OCI-LY1 (cell line): ENCODE data around the gene CFAP157.

Experiments
- H2AFZ ChIP-seq: fragments of 200-600 bp; sonication (generic), shearing (Covaris generic); 2 replicates; pipeline ENCODE4 v1.6.0; 2014; ENCODE audit warnings: antibody characterized with exemption, mild to moderate bottlenecking, low read length
- H3F3A ChIP-seq: fragments of 200-600 bp; sonication (generic), shearing (Covaris generic); 2 replicates; pipeline ENCODE4 v1.6.0; 2014; ENCODE audit warnings: mild to moderate bottlenecking, antibody characterized with exemption, low read length, moderate library complexity; ENCODE audit not compliant: insufficient read depth
- H3K27ac ChIP-seq: fragments of 200-600 bp; sonication (generic); 2 replicates; pipeline ENCODE4 v1.5.1; 2014; ENCODE audit warnings: low read length, mixed run types, mild to moderate bottlenecking, low read depth; ENCODE audit not compliant: poor library complexity, severe bottlenecking
- H3K27me3 ChIP-seq: fragments of 200-600 bp; sonication (generic); 2 replicates; pipeline ENCODE4 v1.6.0; 2014; ENCODE audit warnings: antibody characterized with exemption, mild to moderate bottlenecking, low read length, moderate library complexity; ENCODE audit not compliant: insufficient read depth
- H3K36me3 ChIP-seq: fragments of 200-600 bp; sonication (generic); 2 replicates; pipeline ENCODE4 v1.6.1; 2014; ENCODE audit warnings: mild to moderate bottlenecking, antibody characterized with exemption, low read length, moderate library complexity, mixed read lengths; ENCODE audit not compliant: insufficient read depth
- H3K4me1 ChIP-seq: fragments of 200-600 bp; sonication (generic); 2 replicates; pipeline ENCODE4 v1.5.1; 2014; ENCODE audit warnings: mild to moderate bottlenecking, low read length, moderate library complexity; ENCODE audit not compliant: insufficient read depth, severe bottlenecking
- H3K4me2 ChIP-seq: fragments of 200-600 bp; sonication (generic), shearing (Covaris generic); 2 replicates; pipeline ENCODE4 v1.6.1; 2014; ENCODE audit warnings: low read length
- H3K4me3 ChIP-seq: fragments of 200-600 bp; sonication (generic); 2 replicates; pipeline ENCODE4 v1.5.1; 2014; ENCODE audit warnings: low read length, low read depth, mild to moderate bottlenecking, mixed read lengths; ENCODE audit not compliant: poor library complexity, severe bottlenecking
- H3K79me2 ChIP-seq: fragments of 200-600 bp; shearing (Covaris generic); 2 replicates; pipeline ENCODE4 v1.6.1; 2016; ENCODE audit warnings: mixed run types, low read length, mixed read lengths; ENCODE audit not compliant: insufficient read depth
- H3K9ac ChIP-seq: fragments of 200-600 bp; sonication (generic), shearing (Covaris generic); 2 replicates; pipeline ENCODE4 v1.6.1; 2014; ENCODE audit warnings: mild to moderate bottlenecking, low read length, mixed read lengths
- H3K9me2 ChIP-seq: fragments of 200-600 bp; sonication (generic), shearing (Covaris generic); 2 replicates; pipeline ENCODE4 v1.6.1; 2014; ENCODE audit warnings: low read depth, mild to moderate bottlenecking, low read length, mixed read lengths
- H3K9me3 ChIP-seq: fragments of 200-600 bp; shearing (Covaris generic); 2 replicates; pipeline ENCODE4 v1.6.1; 2014; ENCODE audit warnings: low read length, mixed read lengths
- H4K20me1 ChIP-seq: fragments of 200-600 bp; sonication (generic), shearing (Covaris generic); 2 replicates; pipeline ENCODE4 v1.6.0; 2016; ENCODE audit warnings: mild to moderate bottlenecking, low read length; ENCODE audit not compliant: insufficient read depth
- EZH2 ChIP-seq: fragments of 200-600 bp; sonication (generic), shearing (Covaris generic); IDR thresholded peaks from 2 replicates; pipeline ENCODE4 v1.8.0; 2017; ENCODE audit warnings: borderline replicate concordance, mixed run types, mild to moderate bottlenecking, antibody characterized with exemption, low read length, moderate library complexity, mixed read lengths
- TF ChIP-seq, protein P1 (sequence below): fragments of 200-600 bp; sonication (generic), shearing (Covaris generic); IDR thresholded peaks from 2 replicates; pipeline ENCODE4 v1.5.1; 2017; ENCODE audit warnings: mild to moderate bottlenecking, antibody characterized with exemption, low read length, moderate library complexity, mixed read lengths

The CFAP157 gene

DNA sequence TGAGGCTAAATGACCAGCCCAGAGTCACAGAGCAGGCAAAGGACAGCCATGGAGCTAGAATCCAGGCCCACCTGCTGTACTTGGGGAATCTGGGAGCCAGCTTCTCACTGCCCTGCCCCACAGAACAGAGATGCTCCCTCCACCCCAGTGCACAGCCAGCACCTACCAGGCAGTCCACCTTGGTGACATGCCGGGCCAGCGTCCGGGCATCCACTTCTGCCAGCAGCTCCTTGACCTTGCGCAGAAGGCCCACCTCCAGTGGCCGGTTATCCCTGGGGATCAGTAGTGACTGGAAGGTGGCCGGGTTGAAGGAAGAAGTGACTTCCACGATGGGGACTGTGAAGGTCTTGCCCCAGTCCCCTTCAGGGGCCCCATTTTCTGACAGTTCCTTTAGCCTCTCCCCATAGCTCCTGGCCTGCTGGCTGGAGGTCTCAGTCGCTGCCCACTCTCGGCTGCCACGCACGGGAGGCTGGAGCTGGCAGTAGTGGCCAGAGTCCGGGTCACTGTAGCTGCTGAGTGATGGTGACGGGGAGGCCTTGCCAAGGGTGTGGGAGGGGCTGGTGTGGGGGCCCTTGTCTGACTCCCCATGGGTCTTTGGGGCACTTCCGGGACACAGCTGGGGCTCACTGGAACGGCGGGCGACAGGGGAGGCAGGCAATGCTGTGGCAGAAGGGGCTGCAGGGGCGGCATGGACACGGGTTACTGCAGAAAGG is 37.8 kb downstream of the CFAP157 start:
- H3K4me1 ChIP-seq = peaks cover 6% of the 10 kb centered on the region
- TF ChIP-seq, protein P1, sequence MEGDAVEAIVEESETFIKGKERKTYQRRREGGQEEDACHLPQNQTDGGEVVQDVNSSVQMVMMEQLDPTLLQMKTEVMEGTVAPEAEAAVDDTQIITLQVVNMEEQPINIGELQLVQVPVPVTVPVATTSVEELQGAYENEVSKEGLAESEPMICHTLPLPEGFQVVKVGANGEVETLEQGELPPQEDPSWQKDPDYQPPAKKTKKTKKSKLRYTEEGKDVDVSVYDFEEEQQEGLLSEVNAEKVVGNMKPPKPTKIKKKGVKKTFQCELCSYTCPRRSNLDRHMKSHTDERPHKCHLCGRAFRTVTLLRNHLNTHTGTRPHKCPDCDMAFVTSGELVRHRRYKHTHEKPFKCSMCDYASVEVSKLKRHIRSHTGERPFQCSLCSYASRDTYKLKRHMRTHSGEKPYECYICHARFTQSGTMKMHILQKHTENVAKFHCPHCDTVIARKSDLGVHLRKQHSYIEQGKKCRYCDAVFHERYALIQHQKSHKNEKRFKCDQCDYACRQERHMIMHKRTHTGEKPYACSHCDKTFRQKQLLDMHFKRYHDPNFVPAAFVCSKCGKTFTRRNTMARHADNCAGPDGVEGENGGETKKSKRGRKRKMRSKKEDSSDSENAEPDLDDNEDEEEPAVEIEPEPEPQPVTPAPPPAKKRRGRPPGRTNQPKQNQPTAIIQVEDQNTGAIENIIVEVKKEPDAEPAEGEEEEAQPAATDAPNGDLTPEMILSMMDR = no peak
- TF ChIP-seq EZH2 = no peak
- no peaks in the 10 kb centered on the region for H3K27me3 ChIP-seq
- no peak overlapping the region for H3K27ac ChIP-seq
- no peaks in the 10 kb centered on the region for H4K20me1 ChIP-seq
- H3K9me2 ChIP-seq = no peaks in the 10 kb centered on the region
- H3K9ac ChIP-seq = no peak overlapping the region
- peaks cover 13% of the 10 kb centered on the region for H3K36me3 ChIP-seq
- no peak overlapping the region for H2AFZ ChIP-seq
- H3K9me3 ChIP-seq = no peaks in the 10 kb centered on the region
- H3F3A ChIP-seq = no peaks in the 10 kb centered on the region
- H3K79me2 ChIP-seq = no peaks in the 10 kb centered on the region
- no peak overlapping the region for H3K4me2 ChIP-seq
- no peak overlapping the region for H3K4me3 ChIP-seq

DNA sequence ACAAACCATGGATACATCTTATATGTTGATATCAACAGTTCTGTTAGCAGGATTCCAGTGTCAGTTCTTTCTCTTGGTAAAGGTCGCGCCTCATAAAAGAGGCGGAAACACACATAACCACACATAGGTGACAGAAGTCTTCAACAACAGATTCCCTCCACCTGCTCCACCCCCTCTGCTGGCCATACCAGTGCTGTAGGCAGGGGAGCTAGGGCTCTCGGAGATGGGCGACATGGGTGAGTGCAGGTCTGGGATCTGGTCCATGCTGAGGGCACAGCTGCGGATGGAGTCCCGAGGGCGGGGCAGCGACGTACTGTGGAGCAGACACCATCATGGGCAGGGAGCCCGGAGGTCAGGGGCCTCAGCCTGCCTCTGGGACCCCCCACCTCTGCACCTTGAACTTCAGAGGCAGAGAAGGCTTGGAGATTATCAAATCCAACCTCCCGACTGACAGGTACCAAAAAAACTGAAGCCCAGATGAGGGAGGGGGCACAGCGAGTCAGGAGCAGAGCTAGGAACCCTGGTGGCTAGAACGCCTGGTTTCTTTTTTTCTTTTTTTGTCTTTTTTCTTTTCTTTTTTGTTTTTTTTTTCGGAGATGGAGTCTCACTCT is 40.3 kb downstream of the CFAP157 start:
- H3K9ac ChIP-seq = no peak overlapping the region
- no peak overlapping the region for H3K4me3 ChIP-seq
- H3F3A ChIP-seq = no peaks in the 10 kb centered on the region
- no peaks in the 10 kb centered on the region for H4K20me1 ChIP-seq
- H3K27me3 ChIP-seq = no peaks in the 10 kb centered on the region
- H3K4me1 ChIP-seq = no peaks in the 10 kb centered on the region
- no peak overlapping the region for H2AFZ ChIP-seq
- H3K79me2 ChIP-seq = no peaks in the 10 kb centered on the region
- no peak overlapping the region for H3K4me2 ChIP-seq
- peaks cover 12% of the 10 kb centered on the region for H3K36me3 ChIP-seq
- H3K27ac ChIP-seq = no peak overlapping the region
- H3K9me2 ChIP-seq = no peaks in the 10 kb centered on the region
- no peak for TF ChIP-seq EZH2
- TF ChIP-seq, protein P1 = no peak
- no peaks in the 10 kb centered on the region for H3K9me3 ChIP-seq

DNA sequence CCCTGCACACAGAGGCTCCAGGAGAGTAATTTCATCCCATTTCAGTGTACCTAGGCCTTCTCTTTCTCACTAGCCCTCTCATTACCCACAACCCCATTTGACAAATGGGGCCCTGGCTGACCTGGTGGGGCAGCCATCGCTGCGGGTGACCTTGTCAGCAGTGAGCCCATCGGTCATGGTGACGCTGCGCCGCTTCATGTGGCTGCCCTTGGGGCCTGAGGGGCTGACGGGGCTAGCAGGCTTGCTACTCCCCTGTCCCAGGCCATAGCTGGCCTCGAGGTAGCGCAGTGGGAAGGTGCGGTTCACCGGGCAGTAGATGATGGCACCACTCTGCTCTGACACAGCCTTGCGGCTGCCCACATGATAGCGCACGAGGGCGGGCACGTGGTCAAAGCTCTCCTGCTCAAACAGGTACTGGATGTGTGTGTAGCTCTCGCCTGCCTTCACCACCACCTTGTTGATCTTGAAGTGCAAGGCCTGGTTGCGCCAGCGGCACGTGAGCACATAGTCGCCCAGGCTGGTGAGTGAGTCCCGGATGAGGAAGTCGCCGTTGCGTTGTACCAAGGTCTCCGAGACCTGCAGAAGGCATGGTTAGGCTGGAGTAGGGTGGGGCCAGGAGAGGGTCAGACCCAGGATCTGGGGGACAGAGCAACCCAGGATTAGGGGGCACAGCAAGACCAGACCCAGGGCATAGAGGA is 42.5 kb downstream of the CFAP157 start:
- H3K79me2 ChIP-seq = no peaks in the 10 kb centered on the region
- H3K9ac ChIP-seq = no peak overlapping the region
- peaks cover 12% of the 10 kb centered on the region for H3K36me3 ChIP-seq
- no peaks in the 10 kb centered on the region for H4K20me1 ChIP-seq
- no peak overlapping the region for H3K4me3 ChIP-seq
- H2AFZ ChIP-seq = no peak overlapping the region
- no peak for TF ChIP-seq EZH2
- TF ChIP-seq, protein P1 = no peak
- no peaks in the 10 kb centered on the region for H3K9me3 ChIP-seq
- H3K27me3 ChIP-seq = no peaks in the 10 kb centered on the region
- no peak overlapping the region for H3K4me2 ChIP-seq
- no peaks in the 10 kb centered on the region for H3F3A ChIP-seq
- no peaks in the 10 kb centered on the region for H3K9me2 ChIP-seq
- H3K27ac ChIP-seq = no peak overlapping the region
- H3K4me1 ChIP-seq = no peaks in the 10 kb centered on the region
